Smooth muscle cell (in vitro differentiated cells): ENCODE data around the gene SIGLEC1. TPM values are rescaled to one million over a fixed set of nuclear protein-coding genes. Genes with fewer than 3 reads are reported as not detected.

Source experiments
- DNase-seq: peaks from one replicate; lab custom pipeline; 2025; ENCODE audit not compliant: unreplicated experiment; lab: John Stamatoyannopoulos, UW
- H2AFZ ChIP-seq: fragments of 200-600 bp; sonication (generic); 2 replicates; pipeline ENCODE4 v1.6.0; 2016; ENCODE audit warnings: antibody characterized with exemption, low read depth, mild to moderate bottlenecking
- H3F3A ChIP-seq: fragments of 200-600 bp; sonication (generic); 2 replicates; pipeline ENCODE4 v1.6.0; 2017; ENCODE audit warnings: antibody characterized with exemption, low read depth
- H3K27ac ChIP-seq: fragments of 200-600 bp; sonication (generic); 2 replicates; pipeline ENCODE4 v1.5.1; 2016; ENCODE audit warnings: low read depth, mild to moderate bottlenecking
- H3K27me3 ChIP-seq: fragments of 200-600 bp; sonication (generic); 2 replicates; pipeline ENCODE4 v1.6.1; 2016; ENCODE audit warnings: low read depth, mild to moderate bottlenecking
- H3K36me3 ChIP-seq: fragments of 200-600 bp; sonication (generic); 2 replicates; pipeline ENCODE4 v1.5.1; 2016; ENCODE audit warnings: low read depth
- H3K4me1 ChIP-seq: fragments of 200-600 bp; sonication (generic); 2 replicates; pipeline ENCODE4 v1.5.1; 2016; ENCODE audit warnings: low read depth
- H3K4me2 ChIP-seq: fragments of 200-600 bp; sonication (generic); 2 replicates; pipeline ENCODE4 v1.6.0; 2016; ENCODE audit warnings: mild to moderate bottlenecking
- H3K4me3 ChIP-seq: fragments of 200-600 bp; sonication (generic); 2 replicates; pipeline ENCODE4 v1.5.1; 2016; ENCODE audit warnings: mild to moderate bottlenecking
- H3K79me2 ChIP-seq: fragments of 200-600 bp; sonication (generic); 2 replicates; pipeline ENCODE4 v1.6.0; 2016; ENCODE audit warnings: low read depth, mild to moderate bottlenecking
- H3K9ac ChIP-seq: fragments of 200-600 bp; sonication (generic); 2 replicates; pipeline ENCODE4 v1.6.0; 2016; ENCODE audit warnings: low read depth
- H3K9me3 ChIP-seq: fragments of 200-600 bp; sonication (generic); replicated peaks from 2 replicates; pipeline ENCODE4 v1.5.1; 2016; ENCODE audit warnings: low read depth
- H4K20me1 ChIP-seq: fragments of 200-600 bp; sonication (generic); 2 replicates; pipeline ENCODE4 v1.6.0; 2016; ENCODE audit warnings: low read depth
- WGBS: methylation state at CpG from one replicate; pipeline ENCODE4 v1.1.7; 2016; ENCODE audit warnings: low lambda C conversion rate; 5-methylcytosine and 5-hydroxymethylcytosine counted together
- polyA plus RNA-seq: library from polyadenylated mRNA; unstranded; fragments of >200 nt; fragmentation: Nextera tagmentation; extraction: Ambion mirVana; gene quantifications from 2 replicates; pipeline ENCODE4 v1.2.1, GENCODE V29; 2016
- total RNA-seq: library from RNA; depleted of rRNA; stranded (reverse); fragments of >200 nt; gene quantifications from 2 replicates; pipeline ENCODE4 v1.2.3, GENCODE V29; 2014
- TF ChIP-seq, protein P1 (sequence below): fragments of 200-600 bp; sonication (generic); IDR thresholded peaks from 2 replicates; pipeline ENCODE4 v1.5.1; 2017; ENCODE audit warnings: borderline replicate concordance, mild to moderate bottlenecking, antibody characterized with exemption; ENCODE audit not compliant: insufficient read depth, poor library complexity, severe bottlenecking

Gene SIGLEC1
- total and polyA plus RNA-seq, 2 experiments from 2014 or later, result not detected

- Histone ChIP-seq H3K27me3 (peaks cover 4% of the 10 kb centered on the region), H3F3A (no peaks in the 10 kb centered on the region), H3K4me1 (peaks cover 8% of the 10 kb centered on the region), H3K79me2 (no peaks in the 10 kb centered on the region), H2AFZ (peak overlapping the region; percentile 59), H3K4me3 (peak overlapping the region; percentile 56), H4K20me1 (no peaks in the 10 kb centered on the region), H3K27ac (no peak overlapping the region), H3K9me3 (no peaks in the 10 kb centered on the region), H3K4me2 (peak overlapping the region; percentile 90), H3K9ac (no peak overlapping the region), H3K36me3 (no peaks in the 10 kb centered on the region)
- TF ChIP-seq, protein P1, sequence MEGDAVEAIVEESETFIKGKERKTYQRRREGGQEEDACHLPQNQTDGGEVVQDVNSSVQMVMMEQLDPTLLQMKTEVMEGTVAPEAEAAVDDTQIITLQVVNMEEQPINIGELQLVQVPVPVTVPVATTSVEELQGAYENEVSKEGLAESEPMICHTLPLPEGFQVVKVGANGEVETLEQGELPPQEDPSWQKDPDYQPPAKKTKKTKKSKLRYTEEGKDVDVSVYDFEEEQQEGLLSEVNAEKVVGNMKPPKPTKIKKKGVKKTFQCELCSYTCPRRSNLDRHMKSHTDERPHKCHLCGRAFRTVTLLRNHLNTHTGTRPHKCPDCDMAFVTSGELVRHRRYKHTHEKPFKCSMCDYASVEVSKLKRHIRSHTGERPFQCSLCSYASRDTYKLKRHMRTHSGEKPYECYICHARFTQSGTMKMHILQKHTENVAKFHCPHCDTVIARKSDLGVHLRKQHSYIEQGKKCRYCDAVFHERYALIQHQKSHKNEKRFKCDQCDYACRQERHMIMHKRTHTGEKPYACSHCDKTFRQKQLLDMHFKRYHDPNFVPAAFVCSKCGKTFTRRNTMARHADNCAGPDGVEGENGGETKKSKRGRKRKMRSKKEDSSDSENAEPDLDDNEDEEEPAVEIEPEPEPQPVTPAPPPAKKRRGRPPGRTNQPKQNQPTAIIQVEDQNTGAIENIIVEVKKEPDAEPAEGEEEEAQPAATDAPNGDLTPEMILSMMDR, result no peak
- no peak for DNase-seq
- WGBS, result 80% methylated on average over 10 of the region's 15 CpGs
Observed at GRCh38 chr20:3680701-3681351, 31.6 kb downstream of the SIGLEC1 start.

DNA sequence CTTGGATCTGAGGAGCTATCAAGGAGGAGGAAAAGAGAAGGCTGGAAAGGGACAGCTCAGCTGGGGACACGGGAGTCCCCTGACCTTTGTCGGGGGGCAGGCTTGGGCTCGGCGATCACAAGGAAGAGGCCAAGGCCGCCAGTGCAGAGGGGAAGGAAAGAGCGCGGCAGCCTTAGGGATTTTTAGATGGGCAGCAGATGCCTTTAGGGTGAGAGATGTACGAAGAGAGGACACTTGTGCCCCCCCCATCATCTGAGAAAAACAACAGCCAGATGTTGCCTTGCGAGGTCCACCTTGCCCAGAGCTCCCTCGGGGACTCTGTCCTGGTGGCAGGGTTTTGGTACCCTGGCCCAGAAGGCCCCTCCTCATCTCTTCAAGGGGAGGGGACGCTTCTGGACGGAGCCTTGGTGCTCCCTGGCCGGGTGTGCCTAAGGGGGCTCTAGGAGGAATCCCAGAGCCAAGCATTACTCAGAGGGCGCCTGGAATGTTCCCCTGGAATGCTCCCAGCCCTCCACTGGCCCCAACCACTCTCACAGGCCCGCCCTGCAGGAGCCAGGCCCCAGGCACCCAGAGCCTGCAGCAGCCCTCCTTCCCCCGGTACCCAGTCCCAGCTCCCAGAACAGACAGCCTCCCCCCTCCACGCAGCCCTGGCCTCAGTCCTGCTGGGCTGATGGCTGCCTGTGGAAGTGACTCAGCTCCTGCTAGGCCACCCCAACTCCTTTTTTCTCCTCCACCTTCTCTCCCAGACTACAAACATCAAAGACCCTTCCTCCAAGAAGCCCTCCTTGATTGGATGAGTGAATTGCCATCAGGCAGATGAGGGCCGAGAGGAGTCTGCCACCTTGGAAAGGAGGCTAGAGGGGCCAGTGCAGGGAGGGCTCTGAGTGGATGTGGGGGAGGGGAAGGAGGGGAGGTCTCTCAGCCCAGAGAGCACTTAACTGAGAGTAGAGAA is 32.4 kb downstream of the SIGLEC1 start:
- Histone ChIP-seq H4K20me1 (no peaks in the 10 kb centered on the region), H3K27me3 (peaks cover 4% of the 10 kb centered on the region), H3F3A (no peaks in the 10 kb centered on the region), H3K79me2 (no peaks in the 10 kb centered on the region), H3K4me2 (peak overlapping the region; percentile 90), H3K4me1 (peaks cover 8% of the 10 kb centered on the region), H3K4me3 (no peak overlapping the region), H3K9ac (no peak overlapping the region), H3K36me3 (no peaks in the 10 kb centered on the region), H3K9me3 (no peaks in the 10 kb centered on the region), H2AFZ (no peak overlapping the region), H3K27ac (no peak overlapping the region)
- no peak for DNase-seq
- 59% methylated on average over 18 of the region's 18 CpGs for WGBS
- TF ChIP-seq, protein P1, result no peak

DNA sequence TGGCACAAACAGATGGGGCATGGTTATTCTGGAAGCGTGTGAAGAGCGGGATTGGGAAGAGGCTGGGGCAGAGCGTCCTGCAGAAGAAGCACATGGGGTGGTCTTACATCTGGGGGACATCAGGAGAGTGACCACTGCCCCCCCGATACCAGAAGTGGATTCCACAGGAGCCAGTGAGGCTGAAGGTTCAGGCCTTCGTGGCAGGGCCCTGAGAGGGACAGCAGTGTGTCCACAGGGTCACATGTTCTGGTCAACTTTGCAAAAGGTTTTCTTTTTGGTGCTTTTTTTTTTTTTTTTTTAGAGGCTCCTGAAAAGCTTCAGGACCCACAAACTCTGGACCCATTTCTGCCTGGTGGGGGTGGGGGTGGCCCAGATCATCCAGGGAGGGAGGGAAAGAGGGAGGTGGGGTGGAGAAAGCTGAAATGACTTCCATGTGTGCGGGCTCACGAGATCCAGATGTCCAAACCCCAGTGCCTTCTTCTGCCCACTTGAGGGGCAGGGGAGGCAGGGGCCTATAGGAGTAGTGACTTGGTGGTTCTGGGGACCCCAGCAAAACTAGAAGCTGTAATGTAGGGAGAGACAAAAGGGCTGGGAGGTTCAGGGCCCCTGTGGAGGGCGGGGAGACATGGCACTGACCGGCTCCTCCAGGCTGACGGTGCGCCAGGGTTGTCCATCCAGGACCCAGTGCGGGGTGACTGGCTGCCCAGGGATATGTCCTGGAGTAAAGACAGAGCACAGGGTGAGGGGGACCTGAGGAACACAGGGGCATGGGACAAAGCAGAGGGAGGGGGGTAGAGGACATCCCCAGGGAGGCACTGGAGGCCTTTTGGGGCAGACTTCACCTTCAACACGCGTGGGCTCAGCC is 33.3 kb downstream of the SIGLEC1 start:
- H2AFZ ChIP-seq, result no peak overlapping the region
- no peaks in the 10 kb centered on the region for H3K36me3 ChIP-seq
- peaks cover 8% of the 10 kb centered on the region for H3K4me1 ChIP-seq
- H3K79me2 ChIP-seq, result no peaks in the 10 kb centered on the region
- H3K9ac ChIP-seq, result no peak overlapping the region
- H3K4me3 ChIP-seq, result no peak overlapping the region
- no peak for DNase-seq
- no peaks in the 10 kb centered on the region for H4K20me1 ChIP-seq
- no peak overlapping the region for H3K4me2 ChIP-seq
- WGBS, result 91% methylated on average over 14 of the region's 14 CpGs
- TF ChIP-seq, protein P1, result no peak
- H3K9me3 ChIP-seq, result no peaks in the 10 kb centered on the region
- H3K27me3 ChIP-seq, result peaks cover 4% of the 10 kb centered on the region
- no peak overlapping the region for H3K27ac ChIP-seq
- H3F3A ChIP-seq, result no peaks in the 10 kb centered on the region
